Measurements from ENCODE around the gene PRG3. TPM values are rescaled to one million over a fixed set of nuclear protein-coding genes. Genes with fewer than 3 reads are reported as not detected.
A peak's percentile ranks its signal among the peaks of the same experiment; 100 is the strongest.

PRG3 gene
- total and polyA plus RNA-seq, 9 of the 15 experiments (the other 6 are each of a cell fraction or from before 2014, with no cell fraction given) = 0.18 to 0.55 (median 0.38) TPM; not detected in 6

GRCh38 chr11:57427727-57428082 is 46.8 kb upstream of the PRG3 start:
- CTCF ChIA-PET (ENCODE audit: low intra/inter-chr PET ratio) = no interaction called here
- Histone ChIP-seq H3K4me1 (replicated peaks in 1 of 2; ENCODE audit: control insufficient read depth in 2 of 2, insufficient read depth in 2 of 2, low read length in 2 of 2) (peaks cover 49 to 64% of the 10 kb centered on the region in 2 experiments), H3K27me3 (ENCODE audit: control insufficient read depth in 2 of 2, insufficient read depth in 2 of 2, low read length in 2 of 2) (no peaks in the 10 kb centered on the region), H3K79me2 (ENCODE audit: control insufficient read depth, insufficient read depth, low read length) (peaks cover 46% of the 10 kb centered on the region), H3K36me3 (ENCODE audit: control insufficient read depth, insufficient read depth, low read length) (peaks cover 35% of the 10 kb centered on the region), H3K9me3 (replicated peaks; ENCODE audit: control insufficient read depth, insufficient read depth, low read depth, low read length) (no peaks in the 10 kb centered on the region), H3K4me3 (no peak overlapping the region), H3K9ac (ENCODE audit: insufficient read depth in 1 of 2, low read depth in 2 of 2, low read length in 2 of 2) (peak overlapping the region; percentile 39 to 96; a peak in 3 of 4 replicates), H2AFZ (ENCODE audit: low read depth, low read length) (no peak overlapping the region), H3K4me2 (ENCODE audit: insufficient read depth, low read length) (peak overlapping the region; percentile 9), H3K9me1 (ENCODE audit: control insufficient read depth, insufficient read depth, low read length) (peaks cover 7% of the 10 kb centered on the region), H4K20me1 (replicated peaks; ENCODE audit: control insufficient read depth, insufficient read depth, low read length) (peaks cover 12% of the 10 kb centered on the region; the same call in 1 of the 2 replicates), H3K27ac (ENCODE audit: extremely low read depth, low read depth, low read length) (peak overlapping the region; percentile 91)
- intact Hi-C loops (cut with micrococcal nuclease) (no loop called here), in situ Hi-C loops (cut with MboI) (no loop called here)
- DNase-seq (ENCODE audit: extremely low read depth in 1 of 4, low spot score in 3 of 4) = no peak
- BruUV-seq (replicated peaks) = no TSS peak
- WGBS (ENCODE audit: insufficient coverage, low coverage, missing lambda C conversion rate) = 70% methylated on average over 8 of the region's 8 CpGs
- ATAC-seq = no peak
- TF ChIP-seq EZH2 (IDR thresholded peaks at IDR 0.05; ENCODE audit: borderline replicate concordance, low read depth, low read length) (no peak), FUS (optimal IDR thresholded peaks at IDR 0.05; ENCODE audit: low read depth, low read length) (no peak)
- POLR2A ChIA-PET = interaction anchor here (0.6 to 1.5 kb wide), 7 partner anchors 9 to 115 kb away, joined by 3 to 7 read pairs (median 4); no protein-coding TSS in a partner anchor
- FAIRE-seq = no peak

GRCh38 chr11:57426929-57427726 is 46.2 kb upstream of the PRG3 start, which contains the start of gene SLC43A3:
Gene SLC43A3 (minus strand): TSS chr11:57427121. CDS start chr11:57426172, 949 bp downstream.
- no peaks in the 10 kb centered on the region for H3K27me3 ChIP-seq (ENCODE audit: control insufficient read depth in 2 of 2, insufficient read depth in 2 of 2, low read length in 2 of 2)
- peak within 1 kb of the TSS; percentile 72 for H3K4me3 ChIP-seq
- peak; percentile 49 for FAIRE-seq
- 8% methylated on average over 19 of the region's 39 CpGs for WGBS (ENCODE audit: insufficient coverage, low coverage, missing lambda C conversion rate)
- H3K9me3 ChIP-seq (replicated peaks; ENCODE audit: control insufficient read depth, insufficient read depth, low read depth, low read length) = no peaks in the 10 kb centered on the region
- intact Hi-C loops (cut with micrococcal nuclease) (no loop called here), in situ Hi-C loops (cut with MboI) (no loop called here)
- H3K36me3 ChIP-seq (ENCODE audit: control insufficient read depth, insufficient read depth, low read length) = peaks cover 41% of the 10 kb centered on the region
- TSS peak; percentile 38 for BruUV-seq (replicated peaks)
- peaks cover 7% of the 10 kb centered on the region for H3K9me1 ChIP-seq (ENCODE audit: control insufficient read depth, insufficient read depth, low read length)
- peak; percentile 85 for ATAC-seq
- peaks cover 43 to 59% of the 10 kb centered on the region in 2 experiments for H3K4me1 ChIP-seq (replicated peaks in 1 of 2; ENCODE audit: control insufficient read depth in 2 of 2, insufficient read depth in 2 of 2, low read length in 2 of 2)
- peak within 1 kb of the TSS; percentile 90 for H3K4me2 ChIP-seq (ENCODE audit: insufficient read depth, low read length)
- POLR2A ChIA-PET = interaction anchor here (0.6 to 1.4 kb wide), 7 partner anchors 9 to 114 kb away, joined by 3 to 7 read pairs (median 3); no protein-coding TSS in a partner anchor
- peaks cover 12% of the 10 kb centered on the region; the same call in 1 of the 2 replicates for H4K20me1 ChIP-seq (replicated peaks; ENCODE audit: control insufficient read depth, insufficient read depth, low read length)
- peak within 1 kb of the TSS; percentile 91 for H2AFZ ChIP-seq (ENCODE audit: low read depth, low read length)
- DNase-seq (ENCODE audit: extremely low read depth in 1 of 4, low spot score in 3 of 4) = peak; percentile 83 to 93 (median 90)
- CTCF ChIA-PET (ENCODE audit: low intra/inter-chr PET ratio) = no interaction called here
- H3K27ac ChIP-seq (ENCODE audit: extremely low read depth, low read depth, low read length) = peak within 1 kb of the TSS; percentile 91
- peak within 1 kb of the TSS; percentile 96 to 98 for H3K9ac ChIP-seq (ENCODE audit: insufficient read depth in 1 of 2, low read depth in 2 of 2, low read length in 2 of 2)
- H3K79me2 ChIP-seq (ENCODE audit: control insufficient read depth, insufficient read depth, low read length) = peaks cover 51% of the 10 kb centered on the region
- 0 out of 4 replicates have a peak, but pooled peaks of 1 of the 2 experiments have one; percentile 5 for TF ChIP-seq RCOR1 (IDR thresholded peaks at IDR 0.05; ENCODE audit: borderline replicate concordance in 1 of 2, low read depth in 2 of 2, low read length in 2 of 2)
- TF ChIP-seq THAP7 (CRISPR knock-in tag; IDR thresholded peaks at IDR 0.05) = no peak
- TF ChIP-seq ZNF384 (IDR thresholded peaks at IDR 0.05; ENCODE audit: low read depth, low read length) = no peak
- no peak for TF ChIP-seq CUX1 (CRISPR knock-in tag; IDR thresholded peaks at IDR 0.05)
- no peak for TF ChIP-seq ATF7 (IDR thresholded peaks at IDR 0.05)
- no peak for TF ChIP-seq POLR2AphosphoS2 (IDR thresholded peaks at IDR 0.05; ENCODE audit: low read length)

All from K562 (cell line).